HEK293 (cell line): ENCODE results near the gene DPEP2.
"Not testable (repeated sequence)": the region's sequence is repeated elsewhere in the genome, so short reads cannot be mapped to it uniquely, and the experiment has no call there.

ENCODE experiments used
- CTCF ChIA-PET: fragments of 350-600 bp; formaldehyde crosslinking; extraction: SDS; loops from one replicate; lab custom pipeline; 2021; ENCODE audit warnings: antibody characterized with exemption; lab: Yijun Ruan, JAX
- POLR2A ChIA-PET: fragments of 300-600 bp; formaldehyde crosslinking; extraction: SDS; loops from one replicate; lab custom pipeline; 2020; ENCODE audit warnings: antibody characterized with exemption, inconsistent platforms; lab: Yijun Ruan, JAX
- H3K27ac ChIP-seq: fragments of 200-500 bp; sonication (Bioruptor generic); 2 replicates; pipeline ENCODE4 v1.5.1; 2014; ENCODE audit warnings: low read depth, low read length, control low read depth, inconsistent platforms; ENCODE audit errors: extremely low read depth
- H3K36me3 ChIP-seq, 2 experiments: fragments of 200-500 bp in 1 of 2; sonication (Bioruptor generic) in 1 of 2; 1 replicate in 1 of 2; 2 replicates in 1 of 2; pipeline ENCODE4 v1.5.1; 2014 to 2017; ENCODE audit warnings: inconsistent platforms in 2 of 2, low read length in 2 of 2; ENCODE audit not compliant: control insufficient read depth in 2 of 2, insufficient read depth in 1 of 2
- H3K4me1 ChIP-seq: fragments of 200-500 bp; sonication (Bioruptor generic); 2 replicates; pipeline ENCODE4 v1.5.1; 2014; ENCODE audit warnings: mild to moderate bottlenecking, low read length, inconsistent platforms; ENCODE audit not compliant: control insufficient read depth, insufficient read depth
- H3K4me3 ChIP-seq: 2 replicates; pipeline ENCODE4 v1.5.1; 2011; ENCODE audit warnings: low read depth, mild to moderate bottlenecking, control low read depth, low read length, moderate library complexity
- H3K9me3 ChIP-seq: fragments of 200-500 bp; sonication (Bioruptor generic); 2 replicates; pipeline ENCODE4 v1.5.1; 2014; ENCODE audit warnings: low read depth, low read length, inconsistent platforms; ENCODE audit not compliant: control insufficient read depth, insufficient read depth
- PATZ1 ChIP-seq: fragments of 450-650 bp; formaldehyde crosslinking; IDR thresholded peaks from 2 replicates; pipeline ENCODE4 v1.5.1; 2016; ENCODE audit warnings: missing biosample characterization, missing genetic modification characterization
- REST ChIP-seq: fragments of 450-650 bp; formaldehyde crosslinking; IDR thresholded peaks from 2 replicates; pipeline ENCODE4 v1.5.1; 2016; ENCODE audit warnings: missing biosample characterization, missing genetic modification characterization
- TSHZ1 ChIP-seq: fragments of 450-650 bp; formaldehyde crosslinking; IDR thresholded peaks from 2 replicates; pipeline ENCODE4 v1.5.1; 2016; ENCODE audit warnings: missing biosample characterization, missing genetic modification characterization, borderline replicate concordance
- ZBTB20 ChIP-seq: fragments of 450-650 bp; formaldehyde crosslinking; IDR thresholded peaks from 2 replicates; pipeline ENCODE4 v1.5.1; 2016; ENCODE audit warnings: missing biosample characterization, missing genetic modification characterization
- ZNF214 ChIP-seq: fragments of 450-650 bp; formaldehyde crosslinking; IDR thresholded peaks from 2 replicates; pipeline ENCODE4 v1.5.1; 2017; ENCODE audit warnings: missing biosample characterization, mild to moderate bottlenecking, missing genetic modification characterization, borderline replicate concordance
- ZNF223 ChIP-seq: fragments of 450-650 bp; formaldehyde crosslinking; IDR thresholded peaks from 2 replicates; pipeline ENCODE4 v1.5.1; 2016; ENCODE audit warnings: missing biosample characterization, missing genetic modification characterization
- ZNF362 ChIP-seq: fragments of 450-650 bp; formaldehyde crosslinking; IDR thresholded peaks from 2 replicates; pipeline ENCODE4 v1.5.1; 2016; ENCODE audit warnings: missing biosample characterization, missing genetic modification characterization
- ZNF830 ChIP-seq: fragments of 450-650 bp; IDR thresholded peaks from 2 replicates; pipeline ENCODE4 v1.5.0; 2018; ENCODE audit warnings: missing biosample characterization, missing genetic modification characterization, low read depth, mild to moderate bottlenecking, moderate library complexity

The DPEP2 gene

GRCh38 chr16:67999985-68000384 is 701 bp upstream of the DPEP2 start (continued):
- TF ChIP-seq ZNF214, result no peak

GRCh38 chr16:67998231-67998778 is 979 bp downstream of the DPEP2 start:
- not testable (repeated sequence) for H3K36me3 ChIP-seq, H3K27ac ChIP-seq, H3K4me3 ChIP-seq, H3K4me1 ChIP-seq, H3K9me3 ChIP-seq
- ChIA-PET POLR2A (interaction anchor here (0.7 to 1.3 kb wide), 2 partner anchors 21 to 30 kb away, joined by 3 to 5 read pairs; no protein-coding TSS in a partner anchor), CTCF (interaction anchor here (0.6 to 1.5 kb wide), 2 partner anchors 40 to 74 kb away, joined by 4 to 6 read pairs; no protein-coding TSS in a partner anchor)

- Histone ChIP-seq H3K9me3 (no peaks in the 10 kb centered on the region), H3K27ac (no peak overlapping the region), H3K4me3 (no peak overlapping the region), H3K4me1 (no peaks in the 10 kb centered on the region)
- POLR2A ChIA-PET, result interaction anchor here (0.8 kb wide), 1 partner anchor 26 kb away, joined by 3 read pairs; no protein-coding TSS in a partner anchor
- CTCF ChIA-PET, result no interaction called here
- TF ChIP-seq ZNF830 (tag by site-specific recombination), result no peak
- TF ChIP-seq REST, result no peak
- TF ChIP-seq TSHZ1 (tag by site-specific recombination), result no peak
- no peak for TF ChIP-seq PATZ1
- TF ChIP-seq, all 188 proteins: peak for 0
- no peaks in the 10 kb centered on the region for H3K36me3 ChIP-seq
Measured at GRCh38 chr16:67996666-67997065, 2.6 kb downstream of the DPEP2 start.

- Histone ChIP-seq H3K4me3 (no peak overlapping the region), H3K9me3 (no peaks in the 10 kb centered on the region), H3K4me1 (no peaks in the 10 kb centered on the region), H3K27ac (no peak overlapping the region), H3K36me3 (no peaks in the 10 kb centered on the region)
- CTCF ChIA-PET, result interaction anchor here (0.6 to 1.3 kb wide), 3 partner anchors 46 to 178 kb away, joined by 4 to 6 read pairs (median 4); no protein-coding TSS in a partner anchor
- TF ChIP-seq ZNF362 (tag by site-specific recombination) (no peak), ZBTB20 (tag by site-specific recombination) (no peak), ZNF223 (no peak)
- POLR2A ChIA-PET, result no interaction called here
Measured at GRCh38 chr16:67995423-67995822, 3.9 kb downstream of the DPEP2 start.

- not testable (repeated sequence) for H3K27ac ChIP-seq
- POLR2A ChIA-PET, result interaction anchor here (0.6 kb wide), 1 partner anchor 29 kb away, joined by 3 read pairs; the partner anchor contains the start of genes DDX28 and DUS2
Measured at GRCh38 chr16:67994040-67994408, 5.3 kb downstream of the DPEP2 start.

More at GRCh38 chr16:67994040-67994408, 5.3 kb downstream of the DPEP2 start:
- not testable (repeated sequence) for H3K4me1 ChIP-seq, H3K36me3 ChIP-seq, H3K9me3 ChIP-seq, H3K4me3 ChIP-seq
- CTCF ChIA-PET, result interaction anchor here (0.6 to 1.2 kb wide), 15 partner anchors 9 to 227 kb away, joined by 3 to 6 read pairs (median 4); partner anchors contain the start of genes DDX28, DPEP2NB and DUS2
